ENCODE data around the gene ATXN1.
"Not testable (repeated sequence)": the region's sequence is repeated elsewhere in the genome, so short reads cannot be mapped to it uniquely, and the experiment has no call there.

Gene ATXN1

GRCh38 chr6:16291739-16292138 lies 469.5 kb downstream of the ATXN1 start:
- no peak for DNase-seq

DNA sequence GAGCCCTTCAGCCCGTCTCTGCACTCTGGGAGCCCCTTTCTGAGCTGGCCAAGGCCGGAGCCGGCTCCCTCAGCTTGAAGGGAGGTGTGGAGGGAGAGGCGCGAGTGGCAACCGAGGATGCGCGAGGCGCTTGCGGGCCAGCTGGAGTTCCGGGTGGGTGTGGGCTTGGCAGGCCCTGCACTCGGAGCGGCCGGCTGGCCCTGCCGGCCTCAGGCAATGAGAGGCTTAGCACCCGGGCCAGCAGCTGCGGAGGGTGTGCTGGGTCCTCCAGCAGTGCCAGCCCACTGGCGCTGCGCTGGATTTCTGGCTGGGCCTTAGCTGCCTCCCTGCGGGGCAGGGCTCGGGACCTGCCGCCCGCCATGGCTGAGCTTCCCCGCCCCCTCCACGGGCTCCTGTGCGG lies 473.1 kb downstream of the ATXN1 start:
- DNase-seq: no peak

DNA sequence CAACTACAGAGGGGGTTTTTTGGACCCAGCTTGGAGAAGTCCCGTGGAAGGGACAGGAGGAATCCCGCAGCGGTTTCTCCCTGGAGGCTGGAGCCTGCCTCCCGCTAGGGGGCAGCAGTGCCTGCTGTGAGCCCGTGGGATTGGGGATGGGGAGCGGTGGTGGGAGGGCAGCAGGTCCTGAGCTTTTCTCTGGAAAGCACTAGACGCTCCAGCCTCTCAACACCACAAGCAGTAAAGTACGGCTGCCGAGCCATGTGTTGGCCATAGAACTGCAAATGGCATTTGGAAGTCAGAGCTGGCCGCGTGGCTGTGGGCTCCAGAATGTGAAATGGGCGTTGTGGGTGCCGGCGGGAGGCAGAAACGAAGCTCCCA lies 475.1 kb downstream of the ATXN1 start:
- DNase-seq: no peak

DNA sequence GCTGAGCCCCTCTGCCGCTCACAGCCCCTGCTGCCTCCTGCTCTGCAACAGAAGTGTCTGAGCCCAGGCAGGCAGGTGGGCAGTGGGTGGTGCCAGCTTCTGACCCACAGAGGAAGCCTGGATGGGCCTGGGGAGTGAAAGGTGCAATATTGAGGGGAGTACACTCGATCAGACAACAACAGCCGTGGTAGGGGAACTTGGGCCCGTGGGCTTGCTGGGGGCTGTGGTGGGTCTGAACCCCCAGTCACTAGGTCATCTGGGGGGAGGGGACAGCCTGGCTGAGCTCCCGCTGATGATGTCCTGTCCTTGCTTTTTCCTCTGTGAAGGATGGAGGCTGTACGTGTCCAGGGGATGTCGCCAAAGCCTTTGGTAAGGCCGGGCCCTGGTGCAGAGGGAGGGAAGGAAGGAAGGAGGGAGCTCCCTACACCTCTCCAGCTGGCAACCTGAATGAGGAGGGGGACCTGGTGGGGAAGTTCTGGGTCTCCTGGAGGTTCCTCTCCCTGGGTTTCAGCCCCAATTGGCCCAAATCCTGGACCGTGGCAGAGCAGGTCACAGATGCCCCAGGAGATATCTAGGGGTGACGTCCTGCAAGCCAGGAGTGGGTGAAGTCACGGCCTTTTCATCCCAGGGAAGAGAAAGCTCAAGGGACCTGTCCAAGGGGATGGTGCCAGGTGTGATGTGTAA lies 475.7 kb downstream of the ATXN1 start:
- no peak for DNase-seq

GRCh38 chr6:16284472-16284871 lies 476.8 kb downstream of the ATXN1 start:
- no peak for DNase-seq

- DNase-seq: no peak
These were observed 478.9 kb downstream of the ATXN1 start for GRCh38 chr6:16282370-16282769.

GRCh38 chr6:16279243-16279642 lies 482.0 kb downstream of the ATXN1 start:
- DNase-seq: no peak

GRCh38 chr6:16278750-16279149 lies 482.5 kb downstream of the ATXN1 start:
- DNase-seq: no peak

DNA sequence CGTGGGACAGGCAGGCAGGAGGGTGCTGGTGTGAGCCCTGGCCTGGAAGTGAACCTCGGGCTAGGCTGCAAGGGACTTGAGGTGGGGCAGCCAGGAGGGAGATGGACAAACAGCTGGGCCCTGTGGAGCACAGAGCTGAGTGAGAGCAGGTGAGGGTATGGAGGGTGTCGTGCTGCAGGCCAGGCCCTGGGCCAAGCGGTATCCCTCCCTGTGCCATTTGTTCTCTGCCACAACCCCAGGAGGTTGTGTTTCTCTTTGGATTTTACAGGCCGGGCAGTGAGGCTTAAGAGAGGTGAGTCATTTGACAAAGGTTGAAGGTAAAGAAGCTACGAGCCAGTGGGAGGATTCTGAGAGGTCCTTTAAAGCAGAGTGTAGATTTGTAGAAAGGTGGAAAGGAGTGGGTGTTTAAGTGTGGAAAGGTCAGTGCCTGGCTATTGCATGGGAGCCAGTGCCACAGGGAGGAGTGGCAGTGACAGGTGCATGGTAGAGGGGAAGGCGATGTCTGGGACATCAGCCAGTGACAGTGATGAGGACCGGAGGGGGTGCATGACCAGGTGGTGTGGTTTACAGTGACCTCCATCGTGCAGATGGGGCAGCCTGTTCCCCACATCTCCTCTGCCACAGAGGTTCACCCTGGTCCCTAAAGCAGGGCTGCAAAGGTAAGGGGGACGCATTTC lies 483.1 kb downstream of the ATXN1 start:
- DNase-seq: no peak

DNA sequence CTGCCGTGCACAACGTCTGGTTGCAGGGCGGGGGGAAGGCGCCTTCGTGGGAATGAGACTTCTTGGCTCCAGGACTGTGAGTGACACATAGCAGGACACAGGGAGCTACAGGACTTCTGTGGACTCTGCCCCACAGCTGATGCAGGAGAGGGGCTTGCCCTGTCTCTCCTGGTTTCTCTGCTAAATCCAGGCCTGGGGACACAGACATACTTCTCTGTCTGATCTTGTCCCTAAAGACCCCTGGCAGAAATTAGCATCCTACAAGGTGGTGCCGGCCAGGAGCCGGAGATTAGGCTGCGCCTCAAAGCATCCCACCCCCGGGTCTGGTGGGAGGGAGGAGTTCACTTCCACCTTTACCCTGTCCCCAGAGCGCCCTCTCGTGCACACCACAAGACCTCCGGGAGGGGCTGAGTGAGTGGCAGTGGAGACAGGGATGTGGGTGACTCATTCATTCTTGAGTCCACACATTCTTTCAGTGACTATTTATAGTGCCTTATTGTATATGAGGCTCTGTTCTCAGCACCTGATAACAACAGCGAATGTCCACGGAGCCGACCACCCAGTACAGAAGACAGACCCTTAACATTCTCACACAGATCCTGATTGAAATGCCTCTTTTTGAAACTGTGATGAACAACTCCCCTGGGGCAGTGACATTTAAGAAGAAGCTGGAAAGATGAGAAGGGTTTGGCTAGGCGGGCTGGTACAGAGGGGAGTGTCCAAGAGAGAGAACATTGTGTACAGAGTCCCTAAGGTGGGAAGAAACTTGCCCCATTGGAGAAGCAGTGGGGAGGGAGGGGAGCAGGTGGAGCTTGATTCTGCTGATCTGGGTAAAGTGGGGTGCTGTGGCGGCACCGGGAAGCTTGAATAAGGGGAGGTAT lies 483.9 kb downstream of the ATXN1 start:
- no peak for DNase-seq

DNA sequence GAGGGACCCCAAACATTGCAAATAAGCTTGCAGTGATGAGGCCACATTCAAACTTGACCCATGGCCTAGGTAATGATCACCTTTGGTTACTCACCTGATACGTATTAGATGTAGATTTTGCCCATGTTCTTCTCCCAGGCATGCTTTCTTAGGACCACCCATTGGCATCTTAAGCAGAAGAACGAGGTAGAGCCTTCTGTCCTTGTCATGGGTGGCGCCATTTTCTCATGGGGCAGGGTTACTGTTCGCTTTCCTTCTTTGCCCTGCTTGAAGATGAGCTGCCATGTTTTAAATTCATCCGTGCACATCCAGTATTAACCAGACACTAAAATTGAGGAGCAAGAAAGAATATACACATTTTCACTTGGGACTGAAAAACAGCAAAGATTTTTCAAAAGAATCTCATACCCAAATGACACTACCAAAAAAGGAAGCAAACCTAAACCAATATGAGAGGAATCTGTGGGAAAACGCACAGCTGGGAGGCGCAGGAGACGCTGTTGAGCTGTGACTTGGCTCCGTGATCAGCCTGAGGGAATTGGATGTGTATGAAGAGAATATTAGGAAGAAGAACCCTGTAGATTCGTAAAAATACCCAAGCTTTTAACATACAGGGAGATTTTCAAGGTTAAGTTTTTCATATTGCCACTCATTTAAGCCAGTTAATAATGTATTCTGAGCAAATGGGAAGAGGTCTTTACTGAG lies 486.2 kb downstream of the ATXN1 start:
- DNase-seq: no peak

- no peak for DNase-seq
These were observed 486.8 kb downstream of the ATXN1 start for GRCh38 chr6:16274483-16274882.

DNA sequence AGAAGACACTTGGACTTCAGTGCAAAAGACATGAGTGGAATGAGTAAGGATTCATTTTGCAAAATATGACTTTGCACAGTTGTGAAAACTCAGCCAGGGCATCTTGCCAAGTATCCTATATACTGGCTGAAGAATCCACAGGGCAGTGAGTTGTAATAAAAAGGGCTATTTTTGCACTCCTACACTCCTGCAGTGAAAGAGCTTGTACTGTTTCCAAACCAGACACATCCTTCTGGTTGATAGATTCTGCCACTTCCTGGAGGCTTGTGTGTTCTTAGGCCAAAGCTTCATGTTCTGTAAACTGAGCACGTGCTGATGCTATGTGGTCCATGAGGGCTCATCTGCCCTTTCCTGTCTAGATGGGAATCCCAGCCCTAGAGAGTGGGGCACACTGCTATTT lies 488.0 kb downstream of the ATXN1 start:
- DNase-seq: no peak

DNA sequence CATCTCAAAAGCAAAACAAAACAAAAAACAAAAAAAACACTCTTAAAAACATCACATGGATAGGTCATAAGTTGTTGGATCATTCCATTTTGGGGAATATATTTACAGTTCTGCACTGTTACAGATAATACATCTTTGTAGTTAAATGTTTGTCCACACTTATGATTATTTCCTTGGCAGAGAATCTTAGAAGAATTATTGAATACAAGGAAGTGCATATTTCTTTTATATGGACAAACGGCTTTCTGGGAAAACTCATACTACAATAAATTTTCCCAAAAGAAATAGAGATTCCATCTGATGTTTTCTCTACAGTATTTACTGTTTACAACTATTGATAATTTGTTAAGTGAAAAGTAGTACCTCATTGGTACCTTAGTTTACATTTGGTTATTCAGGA lies 489.1 kb downstream of the ATXN1 start:
- no peak for DNase-seq

DNA sequence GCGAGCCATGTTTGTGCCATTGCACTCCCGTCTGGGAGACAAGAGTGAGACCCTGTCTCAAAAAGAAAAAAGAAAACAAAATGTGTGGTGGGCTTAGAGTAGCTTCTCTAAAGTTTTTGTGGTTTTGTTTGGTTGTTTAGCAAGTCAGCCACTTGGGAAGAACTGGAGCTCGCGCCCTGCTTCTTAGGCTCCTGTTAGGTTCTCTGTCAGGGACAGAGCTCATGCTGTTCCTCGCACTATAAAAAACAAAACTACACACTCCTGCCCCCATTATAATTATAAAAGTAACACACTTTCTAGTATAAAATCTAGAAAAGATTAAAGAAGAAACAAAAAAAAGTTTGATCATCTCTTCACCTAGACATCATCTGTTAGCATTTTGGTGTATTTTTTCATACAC lies 489.8 kb downstream of the ATXN1 start:
- no peak for DNase-seq

DNA sequence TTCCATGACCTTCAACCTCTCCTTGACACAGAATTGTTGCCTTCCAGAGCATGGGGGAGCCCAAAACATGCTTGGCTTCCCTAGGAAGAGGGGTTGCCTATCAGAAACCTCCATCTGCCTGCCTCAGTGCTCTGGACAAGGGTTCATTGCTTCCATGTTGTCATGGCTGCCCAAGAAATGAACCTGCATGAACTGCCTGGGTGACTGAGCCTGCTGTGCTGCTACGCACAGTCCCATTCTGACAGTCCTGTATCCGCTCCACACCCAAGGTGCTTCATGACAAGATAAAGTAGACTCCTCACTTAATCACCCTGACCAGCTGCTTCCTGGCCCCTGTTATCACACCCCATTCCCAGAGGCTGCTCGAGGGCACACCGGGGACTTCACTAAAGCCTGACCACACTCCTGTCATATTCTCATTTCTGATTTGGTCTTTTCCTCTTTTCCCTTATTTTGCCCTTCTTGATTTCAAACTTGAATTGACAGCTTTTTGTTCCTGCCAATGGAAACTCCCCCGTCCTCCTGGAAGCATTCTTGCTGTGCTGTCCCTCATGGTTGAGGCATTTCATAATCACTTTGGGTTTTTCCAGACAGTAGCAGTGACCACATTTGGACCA lies 491.0 kb downstream of the ATXN1 start:
- no peak for DNase-seq

GRCh38 chr6:16269442-16270070 lies 491.7 kb downstream of the ATXN1 start:
- not testable (repeated sequence) for DNase-seq

DNA sequence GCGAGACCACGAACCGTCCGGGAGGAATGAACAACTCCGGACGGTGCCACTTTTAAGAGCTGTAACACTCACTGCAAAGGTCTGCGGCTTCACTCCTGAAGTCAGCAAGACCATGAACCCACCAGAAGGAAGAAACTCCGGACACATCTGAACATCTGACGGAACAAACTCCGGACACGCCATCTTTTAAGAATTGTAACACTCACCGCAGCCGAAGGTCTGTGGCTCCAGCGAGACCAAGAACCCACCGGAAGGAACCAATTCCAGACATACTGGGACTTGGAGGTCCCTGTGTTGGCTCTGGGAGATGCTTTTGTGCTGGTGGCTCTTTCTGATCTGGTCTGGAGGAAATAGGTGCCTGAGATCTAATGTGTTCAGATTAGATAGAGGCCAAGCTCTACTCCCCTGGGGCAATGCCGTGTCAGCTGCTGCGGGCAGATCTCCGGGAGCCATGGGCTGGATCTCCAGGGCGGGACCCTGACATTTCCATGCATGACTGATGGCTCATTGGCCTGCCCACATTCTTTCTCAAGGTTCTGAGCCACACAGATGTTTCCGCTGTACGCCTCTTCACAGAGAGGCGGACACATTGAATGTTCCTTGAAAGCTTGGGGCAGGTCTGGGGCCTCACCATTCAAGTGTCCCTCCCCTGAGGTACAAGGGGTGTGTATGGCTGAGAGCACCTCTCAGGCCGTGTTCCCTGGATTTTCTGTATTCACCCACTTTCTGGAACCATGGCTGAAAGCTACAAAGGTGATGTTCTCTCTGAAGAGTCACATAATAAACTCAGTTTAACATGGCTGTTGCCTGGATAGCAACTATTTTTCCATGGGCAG lies 493.6 kb downstream of the ATXN1 start:
- DNase-seq: no peak

GRCh38 chr6:16265351-16266341 lies 495.6 kb downstream of the ATXN1 start:
- DNase-seq: no peak

DNA sequence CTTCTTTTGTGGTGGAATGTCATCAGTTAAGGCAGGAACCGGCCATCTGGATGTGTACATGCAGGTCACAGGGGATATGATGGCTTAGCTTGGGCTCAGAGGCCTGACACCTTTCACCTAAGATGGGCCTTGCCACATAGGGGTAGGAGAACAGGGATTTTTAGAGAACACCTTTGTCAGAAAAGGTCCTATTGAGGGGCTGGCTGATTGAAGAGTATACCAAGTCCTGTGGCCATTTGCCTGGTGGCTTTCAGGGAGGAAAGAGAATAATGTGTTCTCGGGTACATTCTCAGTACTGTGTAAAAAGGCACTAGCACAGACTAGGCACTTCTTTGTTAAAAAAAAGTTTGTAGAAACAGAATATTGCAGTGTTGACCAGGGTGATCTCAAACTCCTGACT lies 496.5 kb downstream of the ATXN1 start:
- DNase-seq: no peak

Measured in NCI-H2081 treated with DMSO at 0.1 percent for 48 hours (cell line).